WTC11 (cell line): ENCODE measurements around the gene GPR183. TPM values are rescaled to one million over a fixed set of nuclear protein-coding genes. Genes with fewer than 3 reads are reported as not detected.

Experiments
- ATAC-seq: fragments of 200-7000 bp; cut with Tn5 transposase; 2 replicates; pipeline ENCODE4 v1.10.0; 2021; ENCODE audit warnings: mild to moderate bottlenecking, moderate library complexity
- CTCF ChIA-PET: fragments of 300-600 bp; sonication (Branson Sonifier 250); formaldehyde crosslinking; loops from one replicate; lab custom pipeline; 2021; ENCODE audit warnings: antibody characterized with exemption; lab: Charles Lee
- POLR2A ChIA-PET: fragments of 350-600 bp; sonication (Branson Sonifier 250); formaldehyde crosslinking; loops from one replicate; lab custom pipeline; 2021; ENCODE audit warnings: antibody characterized with exemption; lab: Charles Lee
- DNase-seq: peaks from one replicate; pipeline ENCODE4 v3.0.0; 2021; ENCODE audit warnings: low spot score
- H3K27ac Mint-ChIP-seq: 2 replicates; pipeline ENCODE4 v1.8.0; 2021; ENCODE audit warnings: mixed read lengths
- H3K27me3 Mint-ChIP-seq: 2 replicates; pipeline ENCODE4 v1.8.0; 2021; ENCODE audit warnings: low read depth, mild to moderate bottlenecking, moderate library complexity, mixed read lengths
- H3K36me3 Mint-ChIP-seq: 2 replicates; pipeline ENCODE4 v1.8.0; 2021; ENCODE audit warnings: mixed read lengths
- H3K4me1 Mint-ChIP-seq: 2 replicates; pipeline ENCODE4 v1.8.0; 2022; ENCODE audit warnings: mixed read lengths
- H3K4me3 Mint-ChIP-seq: 2 replicates; pipeline ENCODE4 v1.8.0; 2021; ENCODE audit warnings: mild to moderate bottlenecking, moderate library complexity, mixed read lengths
- H3K9me3 Mint-ChIP-seq: 2 replicates; pipeline ENCODE4 v1.8.0; 2021; ENCODE audit warnings: mixed read lengths
- CREB1 ChIP-seq: sonication (generic); formaldehyde crosslinking; IDR thresholded peaks from 2 replicates; pipeline ENCODE4 v1.8.0; 2023; ENCODE audit warnings: mild to moderate bottlenecking, missing genetic modification reagents
- CREM ChIP-seq: sonication (generic); formaldehyde crosslinking; IDR thresholded peaks from 2 replicates; pipeline ENCODE4 v1.8.1; 2022; ENCODE audit warnings: mild to moderate bottlenecking, missing genetic modification reagents, moderate library complexity
- ERG ChIP-seq: fragments of 250-450 bp; sonication (Bioruptor Pico); IDR thresholded peaks from 2 replicates; pipeline ENCODE4 v1.8.0; 2021; ENCODE audit warnings: mild to moderate bottlenecking
- FOXJ3 ChIP-seq: sonication (generic); formaldehyde crosslinking; IDR thresholded peaks from 2 replicates; pipeline ENCODE4 v1.9.0; 2021; ENCODE audit warnings: missing genetic modification reagents, mild to moderate bottlenecking, borderline replicate concordance
- GTF2I ChIP-seq: fragments of 250-450 bp; sonication (Bioruptor Pico); conservative IDR thresholded peaks from 2 replicates; pipeline ENCODE4 v1.4.0; 2021; ENCODE audit warnings: mild to moderate bottlenecking
- HMGA2 ChIP-seq: fragments of 250-450 bp; sonication (Bioruptor Pico); IDR thresholded peaks from 2 replicates; pipeline ENCODE4 v1.4.0; 2021; ENCODE audit warnings: mild to moderate bottlenecking, moderate library complexity
- MLX ChIP-seq: sonication (generic); formaldehyde crosslinking; IDR thresholded peaks from 2 replicates; pipeline ENCODE4 v1.8.1; 2023; ENCODE audit warnings: mild to moderate bottlenecking, missing genetic modification reagents, moderate library complexity
- NR2C2 ChIP-seq: sonication (generic); formaldehyde crosslinking; IDR thresholded peaks from 2 replicates; pipeline ENCODE4 v1.8.0; 2022; ENCODE audit warnings: mild to moderate bottlenecking, missing genetic modification reagents
- OVOL2 ChIP-seq: fragments of 250-450 bp; sonication (Bioruptor Pico); IDR thresholded peaks from 2 replicates; pipeline ENCODE4 v1.9.0; 2021; ENCODE audit warnings: mild to moderate bottlenecking, borderline replicate concordance
- PRRX2 ChIP-seq: fragments of 250-450 bp; sonication (Bioruptor Pico); IDR thresholded peaks from 2 replicates; pipeline ENCODE4 v1.8.0; 2021; ENCODE audit warnings: mild to moderate bottlenecking
- RELA ChIP-seq: sonication (generic); formaldehyde crosslinking; IDR thresholded peaks from 2 replicates; pipeline ENCODE4 v1.8.1; 2022; ENCODE audit warnings: missing genetic modification reagents, mild to moderate bottlenecking, borderline replicate concordance
- STAT6 ChIP-seq: sonication (generic); formaldehyde crosslinking; conservative IDR thresholded peaks from 2 replicates; pipeline ENCODE4 v1.8.1; 2023; ENCODE audit warnings: mild to moderate bottlenecking, low read depth, missing genetic modification reagents, moderate library complexity
- TEAD4 ChIP-seq: sonication (generic); formaldehyde crosslinking; IDR thresholded peaks from 2 replicates; pipeline ENCODE4 v1.8.0; 2022; ENCODE audit warnings: mild to moderate bottlenecking, missing genetic modification reagents
- ZNF263 ChIP-seq: sonication (generic); formaldehyde crosslinking; IDR thresholded peaks from 2 replicates; pipeline ENCODE4 v1.8.1; 2022; ENCODE audit warnings: low read depth, mild to moderate bottlenecking, moderate library complexity, missing genetic modification reagents
- ZNF423 ChIP-seq: fragments of 250-450 bp; sonication (Bioruptor Pico); IDR thresholded peaks from 2 replicates; pipeline ENCODE4 v2.1.2; 2022; ENCODE audit warnings: mild to moderate bottlenecking, moderate library complexity
- total RNA-seq: library from RNA; stranded (reverse); gene quantifications from 3 replicates; pipeline ENCODE4 v1.2.3, GENCODE V29; 2021
- TF ChIP-seq, protein P1 (sequence below): sonication (generic); formaldehyde crosslinking; IDR thresholded peaks from 2 replicates; pipeline ENCODE4 v1.8.1; 2022; ENCODE audit warnings: low read depth, missing genetic modification reagents, borderline replicate concordance
- TF ChIP-seq, protein P2 (sequence below): sonication (generic); formaldehyde crosslinking; IDR thresholded peaks from 2 replicates; pipeline ENCODE4 v1.8.1; 2023; ENCODE audit warnings: mild to moderate bottlenecking, missing genetic modification reagents

The GPR183 gene
- total RNA-seq, 1 experiment from 2014 or later: 0.13 TPM

GRCh38 chr13:99263126-99263785 is 43.9 kb downstream of the GPR183 start (continued):
- TF ChIP-seq, protein P1, sequence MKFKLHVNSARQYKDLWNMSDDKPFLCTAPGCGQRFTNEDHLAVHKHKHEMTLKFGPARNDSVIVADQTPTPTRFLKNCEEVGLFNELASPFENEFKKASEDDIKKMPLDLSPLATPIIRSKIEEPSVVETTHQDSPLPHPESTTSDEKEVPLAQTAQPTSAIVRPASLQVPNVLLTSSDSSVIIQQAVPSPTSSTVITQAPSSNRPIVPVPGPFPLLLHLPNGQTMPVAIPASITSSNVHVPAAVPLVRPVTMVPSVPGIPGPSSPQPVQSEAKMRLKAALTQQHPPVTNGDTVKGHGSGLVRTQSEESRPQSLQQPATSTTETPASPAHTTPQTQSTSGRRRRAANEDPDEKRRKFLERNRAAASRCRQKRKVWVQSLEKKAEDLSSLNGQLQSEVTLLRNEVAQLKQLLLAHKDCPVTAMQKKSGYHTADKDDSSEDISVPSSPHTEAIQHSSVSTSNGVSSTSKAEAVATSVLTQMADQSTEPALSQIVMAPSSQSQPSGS: no peak
- TF ChIP-seq ERG (CRISPR knock-in tag) (no peak), RELA (CRISPR knock-in tag) (no peak), CREB1 (CRISPR knock-in tag) (no peak), GTF2I (no peak), STAT6 (CRISPR knock-in tag) (no peak)

- CTCF ChIA-PET: interaction anchor here (2.0 kb wide), 1 partner anchor 85 kb away, joined by 4 read pairs; no protein-coding TSS in a partner anchor
- no peak for TF ChIP-seq TEAD4 (CRISPR knock-in tag)
- TF ChIP-seq ZNF423 (CRISPR knock-in tag): peak; percentile 42; the same call in 1 of the 2 replicates
- no peak for TF ChIP-seq FOXJ3 (CRISPR knock-in tag)
- TF ChIP-seq, all 79 proteins: peak for 1
- 0 out of 2 replicates have a peak overlapping the region, but pooled peaks have one; percentile 40 for H3K27ac Mint-ChIP-seq
- ATAC-seq (no peak), DNase-seq (no peak)
- no peaks in the 10 kb centered on the region for H3K36me3 Mint-ChIP-seq
- H3K27me3 Mint-ChIP-seq: no peaks in the 10 kb centered on the region
- POLR2A ChIA-PET: no interaction called here
- peaks cover 16% of the 10 kb centered on the region for H3K4me1 Mint-ChIP-seq
- no peak overlapping the region for H3K4me3 Mint-ChIP-seq
- H3K9me3 Mint-ChIP-seq: no peaks in the 10 kb centered on the region
Observed at GRCh38 chr13:99261059-99261458, 46.1 kb downstream of the GPR183 start.

DNA sequence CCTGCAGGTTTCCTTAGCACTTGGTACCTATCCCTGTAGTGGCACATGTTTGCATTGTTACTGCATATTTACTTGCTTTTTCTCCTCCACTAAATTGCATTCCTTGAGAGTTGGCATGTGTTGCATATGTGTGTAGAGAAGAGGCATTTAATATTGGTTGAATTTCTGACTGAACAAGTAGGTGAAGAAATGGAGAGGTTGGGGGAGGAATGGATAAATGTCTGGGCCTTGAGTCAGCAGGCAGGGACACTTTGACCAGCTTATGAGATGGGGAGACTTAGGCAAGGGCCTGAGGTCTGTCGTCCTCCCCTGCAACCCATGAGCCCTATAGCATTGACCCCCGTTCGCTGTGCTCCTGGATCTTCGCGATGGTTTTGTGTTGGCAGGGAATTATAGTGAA is 47.0 kb downstream of the GPR183 start:
- Mint-ChIP-seq H3K36me3 (no peaks in the 10 kb centered on the region), H3K4me1 (peaks cover 16% of the 10 kb centered on the region), H3K27me3 (no peaks in the 10 kb centered on the region), H3K27ac (peak overlapping the region; percentile 15), H3K9me3 (no peaks in the 10 kb centered on the region), H3K4me3 (no peak overlapping the region)
- POLR2A ChIA-PET: no interaction called here
- ATAC-seq (no peak), DNase-seq (no peak)
- no peak for TF ChIP-seq CREM (CRISPR knock-in tag)
- no peak for TF ChIP-seq NR2C2
- no peak for TF ChIP-seq MLX (CRISPR knock-in tag)
- no peak for TF ChIP-seq ERG (CRISPR knock-in tag)
- CTCF ChIA-PET: interaction anchor here (0.8 to 2.0 kb wide), 2 partner anchors 9 to 84 kb away, joined by 3 to 4 read pairs; no protein-coding TSS in a partner anchor

DNA sequence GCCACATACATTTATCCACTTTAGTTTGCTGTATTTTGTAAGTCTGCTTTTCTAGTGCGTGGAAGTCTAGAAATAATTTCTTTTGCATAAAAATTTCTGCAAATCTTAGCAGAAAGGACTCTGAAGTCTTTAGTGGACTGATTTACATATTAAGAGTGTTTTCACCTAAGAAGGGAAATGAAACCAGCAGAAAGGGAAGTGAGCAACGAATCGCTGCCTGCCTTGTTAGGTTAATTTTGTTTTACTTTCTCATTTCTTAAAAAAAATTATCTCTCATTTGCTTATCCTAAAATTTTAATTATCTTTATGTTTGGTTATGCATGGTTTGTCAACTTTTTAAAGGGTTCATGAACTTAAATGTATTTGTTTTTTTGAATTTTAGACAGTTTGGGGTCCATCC is 48.3 kb downstream of the GPR183 start:
- POLR2A ChIA-PET: no interaction called here
- DNase-seq: no peak
- TF ChIP-seq ZNF263: no peak
- no peak for TF ChIP-seq PRRX2 (CRISPR knock-in tag)
- no peak for TF ChIP-seq HMGA2 (CRISPR knock-in tag)
- TF ChIP-seq, protein P1: no peak
- TF ChIP-seq OVOL2 (CRISPR knock-in tag): no peak
- TF ChIP-seq, protein P2, sequence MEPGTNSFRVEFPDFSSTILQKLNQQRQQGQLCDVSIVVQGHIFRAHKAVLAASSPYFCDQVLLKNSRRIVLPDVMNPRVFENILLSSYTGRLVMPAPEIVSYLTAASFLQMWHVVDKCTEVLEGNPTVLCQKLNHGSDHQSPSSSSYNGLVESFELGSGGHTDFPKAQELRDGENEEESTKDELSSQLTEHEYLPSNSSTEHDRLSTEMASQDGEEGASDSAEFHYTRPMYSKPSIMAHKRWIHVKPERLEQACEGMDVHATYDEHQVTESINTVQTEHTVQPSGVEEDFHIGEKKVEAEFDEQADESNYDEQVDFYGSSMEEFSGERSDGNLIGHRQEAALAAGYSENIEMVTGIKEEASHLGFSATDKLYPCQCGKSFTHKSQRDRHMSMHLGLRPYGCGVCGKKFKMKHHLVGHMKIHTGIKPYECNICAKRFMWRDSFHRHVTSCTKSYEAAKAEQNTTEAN (CRISPR knock-in tag): no peak
- H3K27me3 Mint-ChIP-seq: no peaks in the 10 kb centered on the region
- CTCF ChIA-PET: no interaction called here
- H3K9me3 Mint-ChIP-seq: no peaks in the 10 kb centered on the region
- H3K4me3 Mint-ChIP-seq: no peak overlapping the region
- ATAC-seq: no peak
- H3K27ac Mint-ChIP-seq: no peak overlapping the region
- H3K36me3 Mint-ChIP-seq: no peaks in the 10 kb centered on the region
- H3K4me1 Mint-ChIP-seq: peaks cover 12% of the 10 kb centered on the region
